HG03439 (cell line): Measurements from ENCODE around the gene COTL1.

Experiments used
- ATAC-seq: cut with Tn5 transposase; IDR thresholded peaks from one replicate; pipeline ENCODE4 v1.9.1; 2021; ENCODE audit warnings: mild to moderate bottlenecking, moderate library complexity; ENCODE audit not compliant: unreplicated experiment

The COTL1 gene

GRCh38 chr16:84614968-84615813 is 2.7 kb downstream of the COTL1 start:
- ATAC-seq = no peak

- ATAC-seq = no peak
Measured at GRCh38 chr16:84614623-84614967, 3.3 kb downstream of the COTL1 start.

- no peak for ATAC-seq
Measured at GRCh38 chr16:84614073-84614459, 3.8 kb downstream of the COTL1 start.

GRCh38 chr16:84613408-84614072 is 4.3 kb downstream of the COTL1 start:
- no peak for ATAC-seq

- ATAC-seq = no peak
Measured at GRCh38 chr16:84612686-84613085, 5.2 kb downstream of the COTL1 start.

GRCh38 chr16:84611041-84611440 is 6.8 kb downstream of the COTL1 start:
- no peak for ATAC-seq

GRCh38 chr16:84610376-84610775 is 7.5 kb downstream of the COTL1 start:
- no peak for ATAC-seq

GRCh38 chr16:84609563-84610177 is 8.2 kb downstream of the COTL1 start:
- ATAC-seq = no peak

- no peak for ATAC-seq
Measured at GRCh38 chr16:84608282-84608681, 9.6 kb downstream of the COTL1 start.

GRCh38 chr16:84607694-84608093 is 10.2 kb downstream of the COTL1 start:
- no peak for ATAC-seq

GRCh38 chr16:84607061-84607460 is 10.8 kb downstream of the COTL1 start:
- no peak for ATAC-seq

GRCh38 chr16:84606081-84606875 is 11.6 kb downstream of the COTL1 start:
- no peak for ATAC-seq

- ATAC-seq = no peak
Measured at GRCh38 chr16:84605339-84605848, 12.5 kb downstream of the COTL1 start.

GRCh38 chr16:84604477-84605013 is 13.3 kb downstream of the COTL1 start:
- no peak for ATAC-seq

- no peak for ATAC-seq
Measured at GRCh38 chr16:84603940-84604339, 13.9 kb downstream of the COTL1 start.

GRCh38 chr16:84603140-84603816 is 14.6 kb downstream of the COTL1 start:
- no peak for ATAC-seq

GRCh38 chr16:84600343-84601229 is 17.3 kb downstream of the COTL1 start:
- ATAC-seq = peak; percentile 47

GRCh38 chr16:84599521-84600202 is 18.2 kb downstream of the COTL1 start:
- peak; percentile 32 for ATAC-seq

- ATAC-seq = no peak
Measured at GRCh38 chr16:84598360-84598759, 19.5 kb downstream of the COTL1 start.
